Measurements from ENCODE around the gene TPD52L1.

The TPD52L1 gene

DNA sequence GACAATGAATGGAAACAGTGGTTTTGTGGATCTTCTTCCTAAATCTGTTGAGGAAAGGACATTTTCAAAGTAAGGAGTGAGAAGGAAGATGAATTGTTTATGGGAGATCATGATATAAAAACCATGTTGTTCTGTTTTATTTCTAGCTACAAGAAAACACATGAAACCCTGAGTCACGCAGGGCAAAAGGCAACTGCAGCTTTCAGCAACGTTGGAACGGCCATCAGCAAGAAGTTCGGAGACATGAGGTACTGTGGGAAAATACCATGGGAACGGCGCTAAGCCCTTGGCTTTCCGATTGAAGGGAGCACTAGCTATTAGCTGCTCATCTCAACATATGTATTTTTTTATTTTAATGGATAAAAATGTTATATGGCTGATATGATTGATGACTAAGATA is 94.6 kb downstream of the TPD52L1 start:
- no peak for DNase-seq

DNA sequence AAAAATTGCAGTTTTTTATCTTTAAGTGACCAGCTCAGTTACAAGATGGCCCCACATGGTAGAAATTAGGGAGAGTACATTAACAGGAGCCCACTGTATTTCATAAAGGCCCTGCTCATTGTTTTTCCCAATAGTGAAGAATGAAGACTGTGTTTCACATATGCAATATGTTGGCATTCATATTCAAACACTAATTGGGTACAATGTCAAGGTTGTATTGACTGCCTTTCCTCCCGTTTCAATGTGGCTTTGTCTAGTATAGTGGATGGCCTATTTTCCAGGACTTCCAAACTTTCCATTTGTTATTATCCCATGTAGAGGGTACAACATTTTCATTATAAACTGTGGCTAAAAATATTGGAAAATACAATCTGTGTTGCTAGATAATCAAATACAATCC is 96.9 kb downstream of the TPD52L1 start:
- no peak for DNase-seq

DNA sequence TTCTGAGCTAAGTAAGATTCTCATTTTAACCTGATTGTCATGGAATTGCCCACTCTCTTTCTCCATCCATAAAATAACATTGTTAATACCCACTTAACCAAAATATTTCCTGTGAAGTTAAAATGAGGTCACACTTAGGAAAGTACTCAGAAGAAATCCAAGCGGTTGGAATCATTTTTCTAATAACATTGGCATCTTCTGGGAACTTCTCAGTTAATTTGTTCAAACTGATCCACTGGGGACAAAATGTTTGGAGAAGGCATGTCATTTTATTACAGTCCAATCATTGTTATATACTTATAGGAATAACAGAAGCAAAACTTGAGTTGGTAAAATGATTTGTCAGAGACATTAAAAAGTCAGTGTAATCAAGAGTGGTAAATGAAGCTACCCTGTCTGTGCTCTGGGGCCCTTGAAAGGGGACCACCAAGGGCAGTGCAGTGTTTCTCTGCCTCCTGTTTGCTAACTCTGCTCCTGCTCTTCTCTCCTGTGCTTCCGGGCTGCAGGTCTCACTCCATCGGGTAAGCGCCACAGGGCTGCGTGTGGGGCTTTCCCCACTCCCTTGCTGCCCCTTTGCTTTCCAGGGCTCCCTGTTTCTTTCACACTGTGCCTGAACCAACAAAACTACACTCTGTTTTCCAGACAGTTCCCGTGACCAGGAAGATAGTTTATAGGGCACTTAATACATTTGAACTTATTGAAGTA is 98.1 kb downstream of the TPD52L1 start:
- no peak for DNase-seq

DNA sequence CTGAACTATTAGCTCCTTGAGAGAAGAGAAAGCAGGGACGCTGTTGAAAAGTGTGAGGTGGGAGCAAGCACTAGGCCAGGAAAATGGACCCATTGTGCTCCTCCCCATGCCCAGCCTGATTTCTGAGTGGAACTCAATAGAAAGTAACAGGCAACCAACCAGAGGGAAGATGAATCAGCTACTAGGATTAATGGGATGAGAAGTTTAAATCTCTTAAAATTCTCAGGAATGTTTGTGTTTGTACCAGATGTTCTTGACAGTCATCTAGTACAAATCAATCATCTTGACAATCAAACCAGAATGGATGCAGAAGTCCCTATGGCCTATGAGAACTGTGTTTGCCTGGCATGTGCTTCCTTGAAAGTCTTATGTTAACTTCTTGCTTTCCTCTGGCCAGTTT is 99.3 kb downstream of the TPD52L1 start:
- DNase-seq: no peak

DNA sequence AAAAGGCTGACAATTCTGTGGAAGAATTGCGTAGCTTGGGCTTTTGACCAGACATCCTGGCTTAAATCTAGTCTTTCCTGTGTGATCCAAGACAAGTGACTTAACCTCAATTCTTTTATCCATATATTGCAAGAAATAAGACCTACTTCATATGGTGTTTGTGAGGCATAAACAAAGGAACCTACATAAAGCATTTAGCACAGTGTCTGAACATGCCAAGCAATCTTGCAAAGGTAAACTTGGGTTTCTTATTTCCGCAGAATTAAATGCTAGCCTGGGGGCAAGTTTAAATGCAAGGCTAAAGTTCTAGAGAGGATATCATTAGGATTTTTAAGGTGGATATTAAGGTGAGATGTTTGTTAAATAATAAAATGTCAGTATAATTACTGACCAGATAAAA is 100.3 kb downstream of the TPD52L1 start:
- DNase-seq: no peak

DNA sequence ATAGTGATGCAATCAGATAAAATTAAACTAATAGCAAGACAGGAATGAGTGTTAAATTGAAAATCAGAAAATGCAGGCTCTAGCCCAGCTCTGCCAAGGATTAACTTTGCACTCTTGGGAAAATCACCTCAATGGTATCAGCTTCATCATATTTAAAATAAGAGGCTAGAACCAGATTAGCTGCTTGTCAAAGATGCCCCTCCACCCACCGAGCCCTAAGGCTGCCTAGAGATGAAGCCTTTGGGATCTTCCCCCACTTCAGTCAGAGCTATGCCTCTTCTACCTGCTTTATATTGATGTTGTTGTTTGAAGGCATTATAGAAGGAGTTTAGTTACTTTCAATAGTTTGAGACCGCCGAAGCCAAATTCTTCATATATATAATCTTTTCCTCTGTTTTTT is 100.7 kb downstream of the TPD52L1 start:
- DNase-seq: no peak

DNA sequence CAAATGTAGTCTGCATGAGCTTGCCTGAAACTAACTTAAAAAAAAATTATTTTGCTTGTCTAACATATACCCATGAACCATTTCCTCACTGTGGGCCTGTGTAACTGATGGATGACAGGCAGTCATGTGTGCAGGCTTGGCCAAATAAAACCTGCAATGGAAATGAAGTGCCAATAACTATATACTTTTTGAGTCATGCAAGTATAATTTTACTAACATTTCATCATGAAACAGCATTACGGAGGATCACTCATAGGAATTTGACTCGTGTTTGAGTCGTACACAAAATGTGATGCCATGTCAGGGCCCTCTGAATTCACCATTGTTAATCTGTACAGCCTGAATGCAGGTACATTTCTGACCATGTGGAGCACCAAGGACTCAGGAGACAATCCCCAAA is 101.6 kb downstream of the TPD52L1 start:
- no peak for DNase-seq

DNA sequence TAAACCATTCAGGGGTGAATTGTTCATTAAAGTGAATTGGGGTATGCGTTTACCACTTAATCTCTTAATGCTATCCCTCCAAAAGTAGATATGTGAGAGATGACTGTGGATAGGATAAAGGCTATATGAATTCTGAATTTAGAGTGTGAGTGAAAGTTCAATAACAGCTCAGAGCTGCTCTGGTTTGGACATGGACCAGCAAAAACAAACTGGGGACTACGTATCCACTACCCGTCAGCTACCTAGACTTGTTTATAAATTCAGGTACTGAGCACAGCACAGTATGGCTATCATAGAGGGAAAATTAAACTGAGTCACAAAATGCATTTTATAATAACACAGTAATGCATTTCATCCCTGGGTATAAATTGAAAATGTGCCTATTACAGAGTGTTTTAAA is 103.8 kb downstream of the TPD52L1 start:
- DNase-seq: no peak

DNA sequence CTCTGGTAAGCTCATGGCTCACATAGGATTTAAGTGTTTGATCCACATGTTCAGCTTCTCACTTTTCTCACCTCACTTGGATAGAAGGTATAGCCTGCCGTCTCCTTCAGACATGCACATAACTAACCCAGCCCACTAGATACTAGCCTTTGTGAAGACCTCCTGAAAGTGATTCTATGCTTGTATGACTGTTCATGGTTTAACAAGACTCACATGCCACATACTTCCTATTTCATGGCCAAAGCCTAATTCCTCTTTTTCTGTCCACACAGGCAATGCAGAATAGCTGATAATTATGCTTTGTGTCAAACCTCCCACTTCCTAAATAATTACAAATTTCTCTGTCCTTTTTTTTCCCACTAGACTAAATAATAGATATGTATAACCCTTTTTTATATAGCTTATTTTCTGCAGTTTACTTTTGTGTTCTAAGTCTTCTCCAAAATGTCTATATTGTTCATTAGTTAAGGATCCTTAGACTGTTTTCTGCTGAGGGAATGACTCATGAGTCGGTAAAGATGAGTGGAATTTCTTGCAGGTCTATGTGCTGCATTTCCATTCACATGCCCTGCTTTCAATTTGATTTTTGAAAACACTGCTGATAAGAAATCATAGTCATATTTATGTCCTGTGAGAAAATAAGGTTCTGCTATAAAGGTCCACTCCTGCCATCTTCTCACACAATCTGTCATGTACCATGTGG is 105.2 kb downstream of the TPD52L1 start:
- DNase-seq: no peak

DNA sequence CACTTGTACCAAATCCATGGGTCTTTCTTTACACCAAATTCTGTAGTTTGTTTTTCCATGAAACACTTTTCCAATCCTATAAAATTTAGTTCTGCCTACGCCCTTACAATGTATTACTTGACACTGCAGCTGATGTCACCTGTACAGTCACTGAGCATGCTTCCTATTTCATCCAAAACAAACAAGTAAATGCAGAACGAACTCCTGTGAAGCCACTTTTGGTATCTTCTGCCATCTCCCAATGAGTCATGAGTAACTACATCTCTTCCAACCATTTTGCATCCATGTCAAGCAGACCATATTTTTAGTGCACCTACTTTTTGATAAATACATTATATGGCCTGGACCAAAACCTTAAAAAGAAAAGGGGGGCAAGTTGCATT is 105.8 kb downstream of the TPD52L1 start:
- no peak for DNase-seq

DNA sequence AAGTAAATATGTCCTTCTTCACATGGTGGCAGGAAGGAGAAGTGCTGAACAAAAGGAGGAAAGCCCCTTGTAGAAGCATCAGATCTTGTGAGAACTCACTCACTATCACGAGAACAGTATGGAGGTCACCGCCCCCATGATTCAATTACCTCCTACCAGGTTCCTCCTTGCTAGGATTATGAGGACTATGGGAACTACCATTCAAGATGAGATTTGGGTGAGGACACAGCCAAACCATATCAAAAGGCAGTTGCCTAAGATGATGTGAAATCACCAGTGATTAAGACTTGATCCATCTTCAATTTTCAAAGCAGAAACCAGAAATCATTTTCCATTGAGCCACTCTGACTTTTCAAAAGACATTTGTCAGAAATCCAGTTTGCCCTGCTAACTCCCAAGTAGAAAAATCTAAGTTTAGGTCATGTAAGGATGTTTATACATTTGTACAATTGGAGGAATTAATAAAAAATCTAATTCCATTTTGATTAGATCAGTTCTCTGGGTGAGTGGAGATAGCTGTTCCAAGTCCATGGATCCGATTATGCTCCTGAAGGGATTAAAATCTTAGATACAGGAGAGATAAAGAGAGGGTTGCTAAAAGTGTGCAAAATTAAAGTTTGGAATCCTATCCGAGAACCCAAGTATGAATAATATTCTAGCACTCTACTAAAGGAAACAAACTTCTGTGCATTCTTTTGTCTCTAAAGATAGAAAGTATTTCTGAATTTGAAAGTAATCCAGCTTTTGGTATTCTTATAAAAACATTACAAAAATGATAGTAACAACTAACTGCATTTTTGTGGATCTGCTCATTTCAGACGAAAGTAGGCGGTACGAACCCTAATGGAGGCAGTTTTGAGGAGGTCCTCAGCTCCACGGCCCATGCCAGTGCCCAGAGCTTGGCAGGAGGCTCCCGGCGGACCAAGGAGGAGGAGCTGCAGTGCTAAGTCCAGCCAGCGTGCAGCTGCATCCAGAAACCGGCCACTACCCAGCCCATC is 108.7 kb downstream of the TPD52L1 start:
- DNase-seq: no peak

DNA sequence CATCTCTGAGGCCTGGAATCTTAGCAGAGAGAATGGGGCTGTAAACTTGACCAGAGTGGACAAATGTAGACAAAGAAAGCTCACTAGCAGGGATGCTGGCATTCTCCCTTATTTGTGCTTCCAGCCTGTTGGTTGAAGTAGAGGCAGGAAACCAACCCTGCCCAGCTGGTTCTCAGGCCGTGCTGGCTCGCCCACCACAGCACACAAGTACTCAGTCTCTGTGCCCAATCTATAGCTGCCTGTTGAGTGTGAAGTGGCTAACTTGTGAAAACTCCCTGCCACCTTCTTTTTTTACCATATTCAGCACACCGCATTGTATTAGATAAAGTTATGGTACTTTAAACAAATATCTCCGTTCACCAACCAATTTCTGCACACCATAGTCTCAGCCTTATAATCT is 110.9 kb downstream of the TPD52L1 start:
- DNase-seq: no peak

DNA sequence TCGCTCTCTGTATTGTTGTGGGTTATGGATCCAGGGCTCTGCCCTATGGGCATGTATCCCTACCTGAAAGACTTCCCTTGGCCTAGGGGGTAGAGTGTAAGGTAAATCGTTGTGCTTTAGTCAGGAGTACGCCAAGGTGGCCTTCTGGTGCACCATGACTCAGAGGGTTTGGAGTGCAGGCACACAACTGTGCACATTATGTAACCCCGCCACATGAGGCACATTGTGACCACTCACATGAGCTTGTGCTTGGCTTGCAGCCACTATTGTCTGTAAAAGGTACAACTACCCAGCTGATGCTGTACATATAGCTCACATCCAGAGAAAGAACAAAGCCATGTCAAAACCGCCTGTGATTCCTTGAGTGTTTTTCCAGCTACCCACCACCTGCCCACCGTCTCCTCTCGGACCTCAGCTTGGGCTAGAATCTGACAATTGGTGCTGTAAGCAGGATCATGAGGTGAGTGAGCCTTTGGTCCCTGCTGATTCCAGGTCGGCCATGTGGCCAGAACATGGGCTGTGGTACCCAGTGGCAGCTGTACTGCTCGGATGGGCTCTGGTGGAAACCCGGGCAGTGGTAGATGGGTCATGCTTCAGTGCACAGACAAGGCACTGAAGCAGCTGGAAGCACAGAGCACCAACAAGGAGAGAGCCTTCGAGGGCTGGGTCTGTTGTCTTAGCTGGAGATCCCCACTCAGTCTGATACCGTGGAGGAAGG is 114.4 kb downstream of the TPD52L1 start:
- no peak for DNase-seq

DNA sequence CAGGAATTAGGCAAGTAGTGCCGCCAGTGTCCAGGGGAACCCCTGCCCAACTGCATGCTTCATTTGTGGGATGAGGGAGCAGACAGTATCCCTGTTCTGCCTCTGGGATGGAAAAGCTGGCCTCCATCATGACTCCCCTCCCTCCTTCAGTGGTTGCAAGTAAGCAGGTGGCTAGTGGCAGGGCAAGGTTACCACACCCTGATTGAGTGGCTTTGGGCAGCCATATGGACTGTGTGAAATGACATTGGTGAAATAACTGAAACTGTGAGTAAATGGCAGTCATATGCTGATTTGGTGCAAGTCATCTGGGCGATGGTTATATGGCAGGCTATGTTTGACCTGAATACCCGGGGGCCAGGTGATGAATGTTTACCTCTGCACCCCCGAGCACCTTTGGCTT is 115.2 kb downstream of the TPD52L1 start:
- DNase-seq: no peak

DNA sequence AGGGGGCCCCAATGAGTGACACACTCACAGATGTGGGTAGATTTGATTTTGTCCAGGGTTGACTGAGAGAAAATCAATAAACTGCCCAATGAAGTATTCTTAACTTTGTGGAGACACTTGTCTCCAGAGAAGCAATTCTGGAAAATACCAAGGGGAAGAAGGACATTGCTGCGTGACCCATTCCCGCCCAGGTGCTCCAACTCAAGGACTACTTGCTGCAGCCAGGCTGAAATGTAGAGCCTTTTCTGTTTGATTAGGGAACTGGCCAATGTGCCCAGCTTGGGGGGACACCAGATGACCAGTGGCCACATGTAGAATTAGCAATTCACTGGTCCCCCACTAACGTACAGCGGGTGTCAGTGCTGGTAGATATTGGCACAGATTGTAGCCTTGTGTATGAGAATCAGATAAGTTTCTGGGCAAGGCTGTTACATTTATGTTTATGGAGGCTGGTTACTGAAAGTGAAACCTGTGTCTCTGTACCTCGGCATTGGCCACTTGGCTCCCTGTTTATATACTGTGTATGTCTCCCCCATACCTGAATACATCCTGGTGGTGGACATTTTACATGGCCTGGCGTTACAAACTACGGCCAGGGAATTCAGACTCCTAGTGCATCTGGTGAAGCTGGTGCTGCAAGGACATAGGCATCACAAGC is 115.9 kb downstream of the TPD52L1 start:
- no peak for DNase-seq

DNA sequence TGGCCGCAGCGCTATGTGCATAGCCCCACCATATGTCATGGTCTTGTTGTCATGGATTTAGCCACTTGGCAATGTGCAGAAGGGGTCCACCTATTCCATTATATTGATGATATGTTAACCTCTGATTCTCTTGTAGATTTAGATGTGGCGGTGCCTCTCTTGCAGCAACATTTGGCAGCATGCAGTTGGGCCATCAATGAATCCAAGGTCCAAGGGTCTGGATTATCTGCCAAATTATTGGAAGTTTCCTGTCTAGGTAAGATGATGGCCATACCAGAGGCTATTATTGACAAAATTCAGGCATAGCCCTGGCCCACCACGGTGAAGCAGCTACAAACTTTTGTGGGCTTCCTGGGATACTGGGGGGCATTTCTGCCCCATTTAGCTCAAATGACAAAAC is 116.8 kb downstream of the TPD52L1 start:
- DNase-seq: no peak

DNA sequence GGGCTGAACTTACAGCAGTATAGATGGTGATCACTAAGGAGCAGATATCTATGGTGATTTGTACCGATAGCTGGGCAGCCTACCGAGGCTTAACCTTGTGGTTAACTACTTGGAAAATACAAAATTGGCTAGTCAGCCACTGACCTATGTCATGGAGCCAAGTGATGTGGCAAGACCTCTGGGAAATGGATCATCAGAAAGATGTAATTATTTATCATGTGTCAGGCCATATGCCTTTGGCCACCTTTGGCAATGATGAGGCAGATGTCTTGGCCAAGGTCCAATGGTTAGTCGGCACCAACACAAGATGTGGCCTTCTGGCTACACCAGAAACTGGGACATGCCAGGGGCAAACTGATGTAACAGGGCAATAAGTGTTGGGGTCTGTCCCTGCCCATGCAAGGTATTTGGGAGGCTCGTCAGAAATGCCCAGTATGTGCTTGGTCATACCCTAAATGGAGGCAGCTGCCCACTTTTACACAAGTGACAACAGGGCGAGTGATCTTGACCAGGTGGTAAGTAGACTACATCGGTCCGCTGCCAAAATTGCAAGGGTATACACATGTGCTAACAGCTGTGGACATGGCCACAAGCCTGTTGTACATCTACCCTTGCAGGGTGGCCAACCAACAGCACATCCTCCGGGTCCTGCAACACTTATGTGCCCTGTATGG is 118.0 kb downstream of the TPD52L1 start:
- DNase-seq: no peak

DNA sequence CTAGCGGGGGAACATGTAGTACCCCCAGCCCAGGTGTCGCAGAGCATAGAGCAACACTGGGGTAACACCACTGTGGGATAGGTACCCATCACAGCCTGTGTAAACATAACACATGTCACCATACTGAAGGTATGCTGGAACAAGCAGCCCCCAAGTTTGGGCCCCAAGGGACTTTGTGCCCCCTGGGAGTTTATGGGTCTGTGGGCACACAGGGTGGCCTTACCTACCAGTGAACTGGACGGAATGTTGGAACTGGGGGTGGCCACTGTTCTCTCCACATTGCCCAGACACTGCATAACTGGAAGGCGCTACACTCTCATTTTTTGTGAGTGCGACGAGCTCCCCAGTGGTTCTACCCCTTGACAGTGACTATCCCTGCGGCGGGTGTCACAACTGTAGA is 119.7 kb downstream of the TPD52L1 start:
- DNase-seq: no peak

DNA sequence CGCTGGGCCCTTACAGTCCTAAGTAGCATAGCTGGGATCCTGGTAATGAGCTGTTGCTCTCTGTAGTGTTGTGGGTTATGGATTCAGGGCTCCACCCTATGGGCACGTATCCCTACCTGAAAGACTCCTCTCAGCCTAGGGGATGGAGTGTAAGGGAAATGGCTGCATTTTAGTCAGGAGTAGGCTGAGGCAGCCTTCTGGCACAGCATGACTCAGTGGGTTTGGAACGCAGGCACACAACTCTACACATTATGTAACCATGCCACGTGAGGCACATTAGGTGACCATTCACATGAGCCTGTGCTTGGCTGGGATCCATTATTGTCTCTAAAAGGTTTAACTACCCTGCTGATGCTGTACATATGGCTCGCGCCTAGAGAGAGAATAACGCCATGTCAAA is 120.4 kb downstream of the TPD52L1 start:
- DNase-seq: peak in 1 of 2 experiments; percentile 49

DNA sequence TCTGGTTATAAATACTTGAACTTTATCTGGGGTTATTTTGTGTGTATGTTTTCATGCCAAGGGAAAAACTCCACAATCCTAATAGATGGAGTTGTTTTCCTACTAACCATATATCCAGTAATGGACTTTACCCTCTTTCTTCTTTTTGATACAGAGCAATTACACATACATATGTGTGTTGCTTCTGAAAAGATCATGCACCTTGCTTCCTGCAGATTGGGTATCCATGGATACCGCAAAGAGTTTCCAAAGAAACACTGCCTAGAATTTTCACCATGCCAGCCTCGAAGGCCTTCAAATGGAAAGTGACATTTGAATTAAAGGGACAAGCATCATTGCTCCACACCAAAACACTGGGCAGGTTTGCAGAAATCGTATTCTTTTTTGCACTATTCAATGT is 121.4 kb downstream of the TPD52L1 start:
- no peak for DNase-seq

DNA sequence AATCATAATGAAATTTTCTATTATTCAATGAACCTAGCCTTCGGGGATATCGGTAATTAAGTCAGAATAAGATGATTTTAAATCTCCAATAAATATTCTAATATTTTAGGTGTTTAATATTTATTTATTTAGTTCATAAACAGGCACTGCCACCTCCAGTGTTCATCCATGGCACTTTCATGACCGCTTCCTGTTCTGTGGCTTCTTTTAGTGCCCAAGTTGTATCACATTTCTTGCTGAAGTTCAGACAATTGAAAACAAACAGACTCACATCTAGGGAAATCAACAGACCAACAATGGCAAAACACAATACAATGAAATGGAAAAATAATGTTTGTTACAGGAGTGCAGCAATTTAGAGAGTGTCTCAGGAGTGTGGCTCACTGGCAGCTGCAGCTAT is 122.2 kb downstream of the TPD52L1 start:
- DNase-seq: no peak

DNA sequence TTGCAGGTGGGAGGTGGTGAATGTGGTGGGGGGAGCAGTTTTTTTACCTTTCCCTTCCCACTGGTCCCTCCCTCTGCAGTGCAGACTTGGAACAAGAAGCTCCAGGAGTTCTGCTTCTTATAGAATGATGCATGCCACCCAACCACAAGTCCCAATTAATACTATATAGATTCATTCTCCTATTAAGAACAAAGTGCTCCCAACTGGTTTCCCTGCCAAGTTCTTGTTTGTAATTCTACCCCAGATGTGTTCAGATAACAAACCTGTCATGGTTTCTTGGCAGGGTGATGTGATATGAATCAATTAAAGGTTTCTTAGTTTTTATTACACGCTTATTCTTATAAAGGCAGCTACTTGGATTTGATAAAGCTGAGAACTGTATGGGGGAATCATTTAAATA is 124.3 kb downstream of the TPD52L1 start:
- peak in 1 of 2 experiments; percentile 5 for DNase-seq

All from NCI-H2081 (cell line).